HG03175 (cell line): ENCODE measurements around the gene MICAL2.

Source experiments
- ATAC-seq: cut with Tn5 transposase; IDR thresholded peaks from one replicate; pipeline ENCODE4 v1.9.1; 2021; ENCODE audit warnings: mild to moderate bottlenecking, moderate library complexity; ENCODE audit not compliant: unreplicated experiment

The MICAL2 gene

GRCh38 chr11:12149672-12150225, 39.4 kb downstream of the MICAL2 start:
- peak; percentile 56 for ATAC-seq

- ATAC-seq = no peak
Observed at GRCh38 chr11:12150831-12151382, 40.5 kb downstream of the MICAL2 start.

- no peak for ATAC-seq
Observed at GRCh38 chr11:12152321-12152720, 41.9 kb downstream of the MICAL2 start.

- ATAC-seq = no peak
Observed at GRCh38 chr11:12154871-12155668, 44.7 kb downstream of the MICAL2 start.

- no peak for ATAC-seq
Observed at GRCh38 chr11:12155696-12156095, 45.3 kb downstream of the MICAL2 start.

GRCh38 chr11:12156301-12157140, 46.1 kb downstream of the MICAL2 start:
- no peak for ATAC-seq

- no peak for ATAC-seq
Observed at GRCh38 chr11:12157241-12157661, 46.9 kb downstream of the MICAL2 start.

- ATAC-seq = no peak
Observed at GRCh38 chr11:12158909-12159308, 48.5 kb downstream of the MICAL2 start.

- ATAC-seq = no peak
Observed at GRCh38 chr11:12159351-12160099, 49.1 kb downstream of the MICAL2 start.

- ATAC-seq = no peak
Observed at GRCh38 chr11:12160231-12160630, 49.8 kb downstream of the MICAL2 start.

GRCh38 chr11:12160680-12161079, 50.3 kb downstream of the MICAL2 start:
- no peak for ATAC-seq

GRCh38 chr11:12161137-12161536, 50.7 kb downstream of the MICAL2 start:
- no peak for ATAC-seq

GRCh38 chr11:12161603-12162350, 51.4 kb downstream of the MICAL2 start:
- ATAC-seq = no peak

- no peak for ATAC-seq
Observed at GRCh38 chr11:12162652-12163051, 52.3 kb downstream of the MICAL2 start.

- ATAC-seq = no peak
Observed at GRCh38 chr11:12163181-12163941, 53.0 kb downstream of the MICAL2 start.

GRCh38 chr11:12164061-12165014, 53.9 kb downstream of the MICAL2 start:
- peak; percentile 47 for ATAC-seq

GRCh38 chr11:12165237-12165875, 55.0 kb downstream of the MICAL2 start:
- ATAC-seq = peak; percentile 45
